ENCODE data around the gene OR52K2.
"Not testable (repeated sequence)": the region's sequence is repeated elsewhere in the genome, so short reads cannot be mapped to it uniquely, and the experiment has no call there.

The OR52K2 gene

GRCh38 chr11:4448995-4449394 lies at the start of gene OR52K2:
OR52K2 (plus strand) TSS chr11:4449295; CDS start chr11:4449340, 45 bp downstream.
- no peak for DNase-seq

GRCh38 chr11:4406206-4406605 lies 42.9 kb upstream of the OR52K2 start:
- not testable (repeated sequence) for DNase-seq

- DNase-seq, result no peak
Observed at GRCh38 chr11:4416306-4416705, 32.8 kb upstream of the OR52K2 start.

- no peak for DNase-seq
Observed at GRCh38 chr11:4416816-4417215, 32.3 kb upstream of the OR52K2 start.

- DNase-seq, result no peak
Observed at GRCh38 chr11:4418403-4418802, 30.7 kb upstream of the OR52K2 start.

GRCh38 chr11:4430051-4430450 lies 19.0 kb upstream of the OR52K2 start:
- no peak for DNase-seq

GRCh38 chr11:4433856-4434255 lies 15.2 kb upstream of the OR52K2 start:
- DNase-seq, result no peak

- DNase-seq, result no peak
Observed at GRCh38 chr11:4436411-4436810, 12.7 kb upstream of the OR52K2 start.

- DNase-seq, result no peak
Observed at GRCh38 chr11:4441515-4441914, 7.6 kb upstream of the OR52K2 start.

GRCh38 chr11:4443232-4443891 lies 5.7 kb upstream of the OR52K2 start:
- DNase-seq, result no peak

- no peak for DNase-seq
Observed at GRCh38 chr11:4453118-4453517, 4.0 kb downstream of the OR52K2 start.

- DNase-seq, result no peak
Observed at GRCh38 chr11:4454021-4454420, 4.9 kb downstream of the OR52K2 start.

- no peak for DNase-seq
Observed at GRCh38 chr11:4455419-4455818, 6.3 kb downstream of the OR52K2 start.

- no peak for DNase-seq
Observed at GRCh38 chr11:4459500-4459899, 10.4 kb downstream of the OR52K2 start.

GRCh38 chr11:4460151-4460550 lies 11.1 kb downstream of the OR52K2 start:
- DNase-seq, result no peak

GRCh38 chr11:4464216-4465159 lies 15.4 kb downstream of the OR52K2 start:
- no peak for DNase-seq

GRCh38 chr11:4465407-4465806 lies 16.3 kb downstream of the OR52K2 start:
- DNase-seq, result no peak

- DNase-seq, result no peak
Observed at GRCh38 chr11:4466131-4466870, 17.2 kb downstream of the OR52K2 start.

GRCh38 chr11:4466871-4467442 lies 17.9 kb downstream of the OR52K2 start:
- DNase-seq, result no peak

GRCh38 chr11:4467811-4468606 lies 18.9 kb downstream of the OR52K2 start:
- no peak for DNase-seq

GRCh38 chr11:4479644-4480043 lies 30.5 kb downstream of the OR52K2 start:
- no peak for DNase-seq

- DNase-seq, result no peak
Observed at GRCh38 chr11:4480577-4481239, 31.6 kb downstream of the OR52K2 start.

All from stimulated activated naive CD4-positive, alpha-beta T cell treated with Interleukin-2 at 50 U/mL for 16 hours (primary cell).